Muscle of leg (tissue), 11 donors: Measurements from ENCODE around the gene PSD2. TPM values are rescaled to one million over a fixed set of nuclear protein-coding genes. Genes with fewer than 3 reads are reported as not detected.
"Not testable (repeated sequence)": the region's sequence is repeated elsewhere in the genome, so short reads cannot be mapped to it uniquely, and the experiment has no call there.

ENCODE experiments used
- DNase-seq: peaks from one replicate; pipeline ENCODE4 v3.0.0; 2013
- H3K27ac ChIP-seq: one replicate; pipeline ENCODE4 v1.5.1; 2013; ENCODE audit warnings: mild to moderate bottlenecking, low read length, control low read depth
- H3K27me3 ChIP-seq: one replicate; pipeline ENCODE4 v1.6.1; 2013; ENCODE audit warnings: low read length; ENCODE audit not compliant: control insufficient read depth, insufficient read depth
- H3K36me3 ChIP-seq: one replicate; pipeline ENCODE4 v1.6.1; 2013; ENCODE audit warnings: low read length; ENCODE audit not compliant: control insufficient read depth, insufficient read depth
- H3K4me1 ChIP-seq: one replicate; pipeline ENCODE4 v1.6.1; 2013; ENCODE audit warnings: low read length; ENCODE audit not compliant: control insufficient read depth, insufficient read depth
- H3K4me3 ChIP-seq: one replicate; pipeline ENCODE4 v1.5.1; 2013; ENCODE audit warnings: low read length, control low read depth
- H3K9me3 ChIP-seq: replicated peaks from 2 replicates; pipeline ENCODE4 v1.6.1; 2013; ENCODE audit warnings: low read depth, low read length; ENCODE audit not compliant: control insufficient read depth
- WGBS: methylation state at CpG from one replicate; pipeline ENCODE4 v1.1.5; 2013; ENCODE audit warnings: missing lambda C conversion rate; ENCODE audit not compliant: insufficient coverage; 5-methylcytosine and 5-hydroxymethylcytosine counted together
- polyA plus RNA-seq, 8 donors: library from polyadenylated mRNA; unstranded; fragments of 120-200 nt; gene quantifications; one replicate each; pipeline versions ENCODE4 v1.2.1 to v1.2.3, GENCODE V29; 2013; ENCODE audit warnings: inconsistent platforms in 1 of 8, low replicate concordance in 1 of 8; ENCODE audit not compliant: insufficient read length in 8 of 8, insufficient read depth in 1 of 8
- total RNA-seq: library from RNA; stranded (reverse); fragments of 120-200 nt; gene quantifications from one replicate; pipeline ENCODE4 v1.2.4, GENCODE V29; 2013

PSD2 gene
- total and polyA plus RNA-seq, 9 donors, result 0.18 to 0.47 (median 0.31) TPM

GRCh38 chr5:139792218-139792617 lies 3.4 kb upstream of the PSD2 start:
- peaks cover 22% of the 10 kb centered on the region for H3K4me1 ChIP-seq
- 80% methylated on average over 1 of the region's 2 CpGs for WGBS
- H3K36me3 ChIP-seq, result no peaks in the 10 kb centered on the region
- H3K27me3 ChIP-seq, result peaks cover 70% of the 10 kb centered on the region
- no peak for DNase-seq
- no peaks in the 10 kb centered on the region for H3K9me3 ChIP-seq
- H3K27ac ChIP-seq, result no peak overlapping the region
- no peak overlapping the region for H3K4me3 ChIP-seq

- DNase-seq, H3K9me3 ChIP-seq, H3K36me3 ChIP-seq, H3K4me3 ChIP-seq, H3K27ac ChIP-seq: not testable (repeated sequence)
- WGBS, result 86% methylated on average over 1 of the region's 2 CpGs
- peaks cover 74% of the 10 kb centered on the region for H3K27me3 ChIP-seq
- H3K4me1 ChIP-seq, result peaks cover 19% of the 10 kb centered on the region
Observed at GRCh38 chr5:139792655-139793054, 3.0 kb upstream of the PSD2 start.

GRCh38 chr5:139794067-139794846 lies 1.4 kb upstream of the PSD2 start:
- Histone ChIP-seq H3K36me3 (no peaks in the 10 kb centered on the region), H3K4me3 (no peak overlapping the region), H3K4me1 (peaks cover 10% of the 10 kb centered on the region), H3K9me3 (no peaks in the 10 kb centered on the region), H3K27me3 (peaks cover 72% of the 10 kb centered on the region), H3K27ac (no peak overlapping the region)
- WGBS, result 40% methylated on average over 2 of the region's 6 CpGs
- no peak for DNase-seq

- WGBS, result 2% methylated on average over 42 of the region's 47 CpGs
- no peak overlapping the region for H3K4me3 ChIP-seq
- no peak for DNase-seq
- peaks cover 10% of the 10 kb centered on the region for H3K4me1 ChIP-seq
- H3K9me3 ChIP-seq, result no peaks in the 10 kb centered on the region
- H3K36me3 ChIP-seq, result no peaks in the 10 kb centered on the region
- peaks cover 81% of the 10 kb centered on the region for H3K27me3 ChIP-seq
- no peak overlapping the region for H3K27ac ChIP-seq
Observed at GRCh38 chr5:139796061-139796806, 626 bp downstream of the PSD2 start.

GRCh38 chr5:139797335-139797734 lies 1.7 kb downstream of the PSD2 start:
- H3K27me3 ChIP-seq, result peaks cover 85% of the 10 kb centered on the region
- no peak for DNase-seq

GRCh38 chr5:139797856-139798510 lies 2.4 kb downstream of the PSD2 start:
- no peaks in the 10 kb centered on the region for H3K36me3 ChIP-seq
- no peak for DNase-seq
- H3K4me3 ChIP-seq, result no peak overlapping the region
- no peak overlapping the region for H3K27ac ChIP-seq
- peaks cover 10% of the 10 kb centered on the region for H3K4me1 ChIP-seq
- 37% methylated on average over 7 of the region's 9 CpGs for WGBS
- H3K27me3 ChIP-seq, result peaks cover 87% of the 10 kb centered on the region
- H3K9me3 ChIP-seq, result no peaks in the 10 kb centered on the region

More at GRCh38 chr5:139797335-139797734, 1.7 kb downstream of the PSD2 start:
- Histone ChIP-seq H3K4me3 (no peak overlapping the region), H3K9me3 (no peaks in the 10 kb centered on the region), H3K36me3 (no peaks in the 10 kb centered on the region), H3K27ac (no peak overlapping the region), H3K4me1 (peaks cover 10% of the 10 kb centered on the region)
- 47% methylated on average over 2 of the region's 3 CpGs for WGBS

- Histone ChIP-seq H3K27me3 (peaks cover 84% of the 10 kb centered on the region), H3K4me3 (no peak overlapping the region), H3K4me1 (peaks cover 10% of the 10 kb centered on the region), H3K36me3 (no peaks in the 10 kb centered on the region), H3K27ac (no peak overlapping the region), H3K9me3 (no peaks in the 10 kb centered on the region)
- WGBS, result 9% methylated on average over 1 of the region's 2 CpGs
- DNase-seq, result no peak
Observed at GRCh38 chr5:139798883-139799282, 3.3 kb downstream of the PSD2 start.

GRCh38 chr5:139799359-139799758 lies 3.8 kb downstream of the PSD2 start:
- no peak overlapping the region for H3K4me3 ChIP-seq
- no peak for DNase-seq
- no peak overlapping the region for H3K27ac ChIP-seq
- peaks cover 80% of the 10 kb centered on the region for H3K27me3 ChIP-seq
- H3K4me1 ChIP-seq, result peaks cover 10% of the 10 kb centered on the region
- H3K36me3 ChIP-seq, result no peaks in the 10 kb centered on the region
- H3K9me3 ChIP-seq, result no peaks in the 10 kb centered on the region

GRCh38 chr5:139803978-139804377 lies 8.4 kb downstream of the PSD2 start:
- no peak overlapping the region for H3K27ac ChIP-seq
- H3K27me3 ChIP-seq, result peaks cover 46% of the 10 kb centered on the region
- no CpG with 5 or more reads among the region's 2 CpGs for WGBS

GRCh38 chr5:139804800-139805397 lies 9.3 kb downstream of the PSD2 start:
- Histone ChIP-seq H3K9me3 (no peaks in the 10 kb centered on the region), H3K27ac (no peak overlapping the region), H3K4me1 (no peaks in the 10 kb centered on the region), H3K27me3 (peaks cover 39% of the 10 kb centered on the region), H3K36me3 (no peaks in the 10 kb centered on the region), H3K4me3 (no peak overlapping the region)
- whole genome bisulfite sequencing, result 81% methylated on average over 11 of the region's 17 CpGs
- no peak for DNase-seq

More at GRCh38 chr5:139803978-139804377, 8.4 kb downstream of the PSD2 start:
- Histone ChIP-seq H3K4me3 (no peak overlapping the region), H3K9me3 (no peaks in the 10 kb centered on the region), H3K36me3 (no peaks in the 10 kb centered on the region), H3K4me1 (no peaks in the 10 kb centered on the region)
- no peak for DNase-seq
